ENCODE results near the gene HECTD1. TPM values are rescaled to one million over a fixed set of nuclear protein-coding genes. Genes with fewer than 3 reads are reported as not detected.
"Not testable (repeated sequence)": the region's sequence is repeated elsewhere in the genome, so short reads cannot be mapped to it uniquely, and the experiment has no call there.

HECTD1 gene
- total and polyA plus RNA-seq, 2 experiments from 2014 or later = 49.4 to 180 TPM

GRCh38 chr14:31110872-31111271 lies 96.7 kb downstream of the HECTD1 start:
- peak in 1 of 2 donors; percentile 38 for DNase-seq (ENCODE audit: low read depth in 1 of 2, low spot score in 1 of 2)
- H3K27me3 ChIP-seq = no peaks in the 10 kb centered on the region
- no peaks in the 10 kb centered on the region for H3K4me1 ChIP-seq (ENCODE audit: low read depth)
- H3K4me3 ChIP-seq = no peak overlapping the region
- H3K27ac ChIP-seq = no peak overlapping the region
- TF ChIP-seq CTCF (IDR thresholded peaks at IDR 0.05; ENCODE audit: low read depth, low read length) = no peak
- no peaks in the 10 kb centered on the region for H3K9me3 ChIP-seq (ENCODE audit: low read depth)
- H3K36me3 ChIP-seq = peaks cover 88% of the 10 kb centered on the region

GRCh38 chr14:31109257-31109656 lies 98.3 kb downstream of the HECTD1 start:
- DNase-seq (ENCODE audit: low read depth in 1 of 2, low spot score in 1 of 2) = no peak
- no peak overlapping the region for H3K27ac ChIP-seq
- TF ChIP-seq CTCF (IDR thresholded peaks at IDR 0.05; ENCODE audit: low read depth, low read length) = no peak
- peaks cover 85% of the 10 kb centered on the region for H3K36me3 ChIP-seq
- H3K9me3 ChIP-seq (ENCODE audit: low read depth) = no peaks in the 10 kb centered on the region
- H3K4me1 ChIP-seq (ENCODE audit: low read depth) = no peaks in the 10 kb centered on the region
- H3K4me3 ChIP-seq = no peak overlapping the region
- no peaks in the 10 kb centered on the region for H3K27me3 ChIP-seq

GRCh38 chr14:31106768-31107167 lies 100.8 kb downstream of the HECTD1 start:
- Histone ChIP-seq H3K9me3 (ENCODE audit: low read depth) (no peaks in the 10 kb centered on the region), H3K4me1 (ENCODE audit: low read depth) (no peaks in the 10 kb centered on the region), H3K27ac (no peak overlapping the region), H3K4me3 (no peak overlapping the region), H3K36me3 (peaks cover 88% of the 10 kb centered on the region), H3K27me3 (no peaks in the 10 kb centered on the region)
- TF ChIP-seq CTCF (IDR thresholded peaks at IDR 0.05; ENCODE audit: low read depth, low read length) = no peak
- peak in 1 of 2 donors; percentile 7 for DNase-seq (ENCODE audit: low read depth in 1 of 2, low spot score in 1 of 2)

DNA sequence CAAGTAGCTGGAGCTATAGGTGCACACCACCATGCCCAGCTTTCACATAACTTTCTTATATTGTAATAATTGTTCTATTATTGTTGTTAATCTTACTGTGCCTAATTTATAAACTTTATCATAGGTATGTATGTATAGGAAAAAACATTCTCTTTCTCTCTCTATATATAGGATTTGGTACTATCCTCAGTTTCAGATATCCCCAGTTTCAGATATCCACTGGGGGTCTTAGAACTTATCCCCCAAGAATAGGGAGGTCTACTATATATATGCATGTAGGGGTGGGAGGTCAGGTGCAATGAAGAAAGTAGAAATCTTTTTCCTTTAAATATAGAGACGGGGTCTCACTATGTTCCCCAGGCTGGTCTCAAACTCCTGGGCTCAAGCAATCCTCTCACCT lies 110.5 kb downstream of the HECTD1 start:
- Histone ChIP-seq H3K27me3 (no peaks in the 10 kb centered on the region), H3K9me3 (ENCODE audit: low read depth) (no peaks in the 10 kb centered on the region), H3K4me3 (no peak overlapping the region), H3K27ac (no peak overlapping the region), H3K36me3 (peaks cover 31% of the 10 kb centered on the region), H3K4me1 (ENCODE audit: low read depth) (no peaks in the 10 kb centered on the region)
- no peak for TF ChIP-seq CTCF (IDR thresholded peaks at IDR 0.05; ENCODE audit: low read depth, low read length)
- no peak for DNase-seq (ENCODE audit: low read depth in 1 of 2, low spot score in 1 of 2)

DNA sequence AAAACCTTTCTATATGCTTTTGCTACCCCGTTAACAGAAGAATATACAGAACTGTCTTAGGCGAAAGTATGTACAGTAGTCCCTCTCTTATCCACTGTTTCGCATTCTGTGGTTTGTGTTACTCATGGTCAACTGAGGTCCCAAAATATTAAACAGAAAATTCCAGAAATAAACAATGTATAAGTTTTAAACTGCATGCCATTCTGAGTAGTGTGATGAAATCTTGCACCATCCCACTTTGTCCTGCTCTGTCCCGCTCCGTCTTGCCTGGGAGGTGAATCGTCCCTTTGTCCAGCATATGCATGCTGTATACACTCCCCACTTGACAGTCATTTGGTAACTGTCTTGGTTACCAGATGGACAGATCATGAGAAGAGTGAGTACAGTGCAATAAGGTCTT lies 111.3 kb downstream of the HECTD1 start:
- no peaks in the 10 kb centered on the region for H3K9me3 ChIP-seq (ENCODE audit: low read depth)
- no peaks in the 10 kb centered on the region for H3K27me3 ChIP-seq
- no peaks in the 10 kb centered on the region for H3K4me1 ChIP-seq (ENCODE audit: low read depth)
- peak in 1 of 2 donors; percentile 40 for DNase-seq (ENCODE audit: low read depth in 1 of 2, low spot score in 1 of 2)
- TF ChIP-seq CTCF (IDR thresholded peaks at IDR 0.05; ENCODE audit: low read depth, low read length) = no peak
- H3K4me3 ChIP-seq = no peak overlapping the region
- no peak overlapping the region for H3K27ac ChIP-seq
- peaks cover 23% of the 10 kb centered on the region for H3K36me3 ChIP-seq

- not testable (repeated sequence) for H3K27ac ChIP-seq; H3K4me3 ChIP-seq; H3K27me3 ChIP-seq; DNase-seq (ENCODE audit: low read depth in 1 of 2, low spot score in 1 of 2); H3K4me1 ChIP-seq (ENCODE audit: low read depth); H3K9me3 ChIP-seq (ENCODE audit: low read depth)
- H3K36me3 ChIP-seq = peaks cover 18% of the 10 kb centered on the region
These were observed 111.8 kb downstream of the HECTD1 start for GRCh38 chr14:31095817-31096216.

DNA sequence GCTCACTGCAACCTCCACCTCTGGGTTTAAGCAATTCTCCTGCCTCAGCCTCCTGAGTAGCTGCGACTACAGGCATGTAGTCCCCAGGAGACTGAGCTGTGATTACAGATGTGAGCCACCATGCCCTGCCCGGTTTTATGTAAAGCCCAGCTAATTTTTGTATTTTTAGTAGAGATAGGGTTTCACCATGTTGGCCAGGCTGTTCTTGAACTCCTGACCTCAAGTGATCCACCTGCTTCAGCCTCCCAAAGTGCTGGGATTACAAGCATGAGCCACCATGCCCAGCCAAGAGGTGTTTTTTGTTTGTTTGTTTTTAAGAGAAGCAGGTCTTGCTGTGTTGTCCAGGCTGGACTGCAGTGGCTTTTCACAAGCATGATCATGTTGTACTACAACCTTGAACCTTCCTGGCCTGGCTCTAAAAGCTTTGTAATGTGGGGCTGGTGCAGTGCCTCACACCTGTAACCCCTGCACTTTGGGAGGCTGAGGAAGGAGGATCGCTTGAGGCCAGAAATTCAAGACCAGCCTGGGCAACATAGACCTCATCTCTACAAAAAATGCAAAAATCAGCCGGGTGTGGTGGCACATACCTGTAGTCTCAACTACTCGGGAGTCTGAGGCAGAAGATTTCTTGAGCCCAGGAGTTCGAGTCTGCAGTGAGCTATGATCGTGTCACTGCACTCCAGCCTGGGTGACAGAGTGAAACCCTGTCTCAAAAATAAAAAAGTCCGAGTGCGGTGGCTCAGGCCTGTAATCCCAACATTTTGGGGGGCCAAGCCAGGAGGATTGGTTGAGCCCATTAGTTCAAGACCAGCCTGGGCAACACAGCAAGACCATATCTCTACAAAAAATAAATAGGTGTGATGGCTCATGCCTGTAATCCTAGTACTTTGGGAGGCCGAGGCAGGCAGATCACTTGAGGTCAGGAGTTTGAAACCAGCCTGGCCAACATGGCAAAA lies 113.4 kb downstream of the HECTD1 start:
- not testable (repeated sequence) for H3K36me3 ChIP-seq; H3K9me3 ChIP-seq (ENCODE audit: low read depth); H3K27me3 ChIP-seq; H3K4me1 ChIP-seq (ENCODE audit: low read depth); H3K4me3 ChIP-seq; DNase-seq (ENCODE audit: low read depth in 1 of 2, low spot score in 1 of 2); H3K27ac ChIP-seq
